Forelimb muscle (tissue), 1 donor: ENCODE measurements around the gene TPK1. TPM values are rescaled to one million over a fixed set of nuclear protein-coding genes. Genes with fewer than 3 reads are reported as not detected.
A peak's percentile ranks its signal among the peaks of the same experiment; 100 is the strongest.

Experiments
- DNase-seq: peaks from one replicate; pipeline ENCODE4 v3.0.0-alpha.2; 2013; ENCODE audit warnings: low read depth
- polyA plus RNA-seq: library from polyadenylated mRNA; unstranded; fragments of 120-200 nt; gene quantifications from one replicate; pipeline ENCODE4 v1.2.1, GENCODE V29; 2013; ENCODE audit not compliant: insufficient read length

The TPK1 gene
- polyA plus RNA-seq, 1 donor: 2.8 TPM

DNA sequence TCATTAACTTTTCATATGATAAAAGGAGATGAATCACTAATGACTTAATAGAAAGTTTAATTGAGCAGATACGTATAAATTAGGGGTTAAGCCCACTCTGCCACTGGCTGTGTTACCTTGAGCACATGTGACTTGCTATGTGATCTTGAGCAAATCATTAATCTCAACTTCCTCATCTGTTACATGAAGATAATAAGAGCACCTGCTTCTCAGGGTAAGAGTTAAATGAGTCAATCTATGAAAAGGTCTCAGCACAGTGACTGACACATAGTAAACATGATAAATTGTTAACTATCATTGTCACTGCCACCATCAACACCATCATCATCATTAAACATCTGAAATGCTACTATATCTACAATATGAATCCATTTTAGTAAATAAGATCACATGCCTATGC, 110.8 kb downstream of the TPK1 start:
- DNase-seq: no peak

DNA sequence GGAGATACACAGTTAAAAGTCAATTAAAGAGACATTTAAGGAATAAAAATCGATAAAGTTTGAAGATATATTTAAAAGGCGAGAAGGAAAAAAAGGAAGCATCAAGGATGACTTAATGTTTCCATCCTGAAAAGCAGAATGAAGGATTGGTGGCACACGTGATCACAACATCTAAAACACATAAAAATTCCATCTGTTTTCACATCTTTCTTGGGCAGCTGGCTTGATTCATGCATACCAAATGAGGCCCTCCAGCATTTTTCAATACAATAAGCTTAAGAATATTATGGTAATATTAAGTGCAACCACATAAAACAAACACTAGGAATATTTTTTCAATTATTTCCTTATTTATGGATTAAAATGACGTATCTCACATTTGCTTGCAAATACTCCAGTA, 112.6 kb downstream of the TPK1 start:
- no peak for DNase-seq

DNA sequence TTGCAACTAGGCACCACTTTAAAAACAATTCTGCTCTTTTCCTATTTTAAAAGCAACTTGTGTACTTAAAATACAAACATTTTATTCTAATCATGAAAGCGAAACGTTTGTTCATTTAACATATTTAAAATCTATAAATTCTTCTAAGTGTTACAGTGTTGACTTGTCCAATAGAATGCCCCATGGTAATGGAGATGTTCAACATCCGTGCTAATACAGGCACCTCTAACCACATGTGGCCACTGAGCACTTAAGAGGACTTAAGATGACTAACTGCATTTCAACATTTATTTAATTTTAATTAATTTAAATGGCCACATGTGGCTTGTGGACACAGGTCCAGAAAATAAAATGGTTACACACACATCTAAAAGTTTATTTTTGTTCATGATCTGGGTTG, 115.1 kb downstream of the TPK1 start:
- DNase-seq: no peak

DNA sequence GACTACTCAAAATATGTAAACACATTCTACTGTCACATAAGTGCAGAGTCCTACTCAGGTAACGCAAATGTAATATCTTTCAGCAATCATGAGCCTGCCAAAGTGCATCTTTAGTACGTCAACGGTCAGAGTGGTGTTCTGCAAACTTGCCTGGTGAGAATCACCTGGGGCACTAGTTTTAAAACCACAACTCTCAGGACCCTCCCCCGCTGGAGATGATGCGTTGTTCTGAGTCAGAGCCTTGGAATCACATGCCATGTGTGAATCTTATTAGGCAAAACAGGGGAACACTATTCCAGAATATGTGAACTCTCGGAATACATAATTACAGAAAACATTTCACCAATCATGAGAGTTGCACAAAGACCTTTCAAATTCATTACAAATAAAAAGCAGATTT, 115.7 kb downstream of the TPK1 start:
- no peak for DNase-seq

DNA sequence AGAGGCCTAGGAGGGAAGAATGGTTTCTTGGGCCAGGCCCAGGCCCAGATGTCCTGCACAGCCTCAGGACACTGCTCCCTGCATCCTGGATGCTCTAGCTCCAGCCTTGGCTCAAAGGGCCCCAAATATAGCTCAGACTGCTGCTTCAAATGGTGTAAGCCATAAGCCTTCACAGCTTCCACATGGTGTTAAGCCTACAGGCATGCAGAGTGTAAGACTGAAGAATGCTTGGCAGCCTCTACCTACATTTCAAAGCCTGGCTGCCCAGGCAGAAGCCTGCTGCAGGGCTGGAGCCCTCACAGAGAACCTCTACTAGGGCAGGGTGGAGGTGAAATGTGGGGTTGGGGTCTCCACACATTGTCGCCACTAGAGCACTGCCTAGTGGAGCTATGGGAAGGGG, 118.1 kb downstream of the TPK1 start:
- DNase-seq: no peak

DNA sequence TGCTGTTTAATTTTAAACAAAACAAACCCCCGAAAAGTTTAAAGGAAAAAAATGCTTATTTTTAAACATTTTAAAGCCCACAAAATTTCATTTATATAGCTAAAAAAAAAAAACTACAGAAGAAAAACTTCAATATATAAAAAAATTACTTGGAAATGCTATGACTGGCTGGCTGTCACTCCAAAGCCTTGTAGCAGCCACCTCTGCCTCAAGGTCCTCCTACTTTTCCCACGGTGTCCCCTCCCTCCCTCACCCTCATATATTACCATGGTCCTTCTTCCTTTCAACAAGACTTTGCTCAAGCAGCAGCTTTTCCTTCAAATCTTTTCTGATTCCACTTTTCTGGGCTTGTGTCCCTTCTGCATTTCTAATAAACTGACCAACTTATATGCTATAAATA, 122.0 kb downstream of the TPK1 start:
- DNase-seq: no peak

DNA sequence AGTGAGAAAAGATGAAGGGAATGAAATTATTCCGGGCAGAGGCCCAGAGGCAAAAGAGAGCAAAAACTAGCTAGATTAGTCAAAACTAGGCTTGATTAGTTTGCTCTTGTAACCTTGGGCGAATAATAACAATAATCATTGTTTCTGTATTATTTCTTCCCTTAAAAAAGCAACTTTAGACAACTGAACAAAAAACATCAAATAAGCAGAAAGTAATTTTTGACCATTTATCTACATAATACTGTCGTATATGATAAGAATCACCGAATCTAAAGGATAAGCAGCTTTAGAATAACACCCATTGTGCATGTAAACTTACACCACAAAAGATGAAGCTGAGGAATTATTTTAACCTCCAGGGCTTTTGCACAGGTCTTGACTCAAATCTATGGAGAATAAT, 125.1 kb downstream of the TPK1 start:
- no peak for DNase-seq

DNA sequence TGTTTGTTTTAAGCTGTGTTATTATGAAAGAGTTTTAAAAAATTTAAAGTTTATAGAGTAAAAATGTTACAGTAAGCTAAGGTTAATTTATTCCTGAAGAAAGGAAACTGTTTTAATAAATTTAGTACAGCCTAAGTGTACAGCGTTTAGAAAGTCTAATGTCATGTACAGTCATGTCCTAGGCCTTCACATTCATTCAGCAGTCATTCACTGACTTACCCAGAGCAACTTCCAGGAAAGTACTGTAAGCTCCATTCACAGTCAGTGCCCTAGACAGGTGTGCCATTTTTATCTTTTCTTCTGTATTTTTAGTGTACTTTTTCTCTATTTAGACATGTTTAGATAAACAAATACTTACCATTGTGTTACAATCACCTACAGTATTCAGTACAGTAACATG, 126.8 kb downstream of the TPK1 start:
- DNase-seq: no peak

DNA sequence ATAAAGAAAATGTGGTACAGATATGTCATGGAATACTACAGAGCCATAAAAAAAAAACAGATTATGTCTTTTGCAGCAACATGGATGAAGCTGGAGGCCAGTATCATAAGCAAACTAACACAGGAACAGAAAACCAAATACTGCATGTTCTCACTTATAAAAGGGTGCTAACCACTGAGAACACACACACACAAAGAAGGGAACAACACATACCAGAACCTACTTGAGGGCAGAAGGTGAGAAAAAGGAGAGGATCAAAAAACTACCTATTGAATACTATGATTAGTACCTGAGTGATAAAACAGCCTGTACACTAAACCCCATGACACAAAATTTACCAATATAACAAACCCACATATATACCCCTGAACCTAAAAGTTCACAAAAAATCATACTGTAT, 144.6 kb downstream of the TPK1 start:
- DNase-seq: no peak

DNA sequence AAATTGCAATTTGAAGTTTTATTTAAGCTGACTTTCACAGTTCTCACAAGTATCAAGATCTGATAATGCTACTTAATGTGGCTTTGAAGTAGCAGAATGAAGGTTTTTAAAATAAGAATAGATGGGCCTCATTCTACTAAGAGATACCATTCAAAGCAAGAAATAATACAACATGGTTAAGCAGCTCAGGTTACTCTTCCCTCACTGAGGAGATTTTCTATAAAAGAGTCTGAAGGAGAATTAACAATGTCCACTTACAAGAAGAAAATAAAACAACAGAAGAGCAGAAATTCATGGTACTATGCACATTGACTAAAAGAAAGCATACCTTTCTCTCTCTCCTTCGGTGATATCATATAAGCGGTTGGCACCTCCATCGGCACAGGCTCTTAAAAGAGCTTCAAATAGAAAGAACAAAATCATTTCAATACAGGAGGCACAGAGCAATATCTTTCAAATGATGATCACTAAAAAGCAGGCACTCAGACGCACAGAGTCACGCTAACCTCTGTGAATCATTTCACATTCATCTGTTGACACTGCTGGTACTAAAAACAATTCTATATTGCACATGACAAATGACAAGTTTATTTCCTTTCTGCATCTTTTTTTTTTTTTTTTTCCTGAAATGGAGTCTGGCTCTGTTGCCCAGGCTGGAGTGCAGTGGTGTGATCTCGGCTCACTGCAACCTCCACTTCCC, 153.1 kb downstream of the TPK1 start:
- DNase-seq: no peak

DNA sequence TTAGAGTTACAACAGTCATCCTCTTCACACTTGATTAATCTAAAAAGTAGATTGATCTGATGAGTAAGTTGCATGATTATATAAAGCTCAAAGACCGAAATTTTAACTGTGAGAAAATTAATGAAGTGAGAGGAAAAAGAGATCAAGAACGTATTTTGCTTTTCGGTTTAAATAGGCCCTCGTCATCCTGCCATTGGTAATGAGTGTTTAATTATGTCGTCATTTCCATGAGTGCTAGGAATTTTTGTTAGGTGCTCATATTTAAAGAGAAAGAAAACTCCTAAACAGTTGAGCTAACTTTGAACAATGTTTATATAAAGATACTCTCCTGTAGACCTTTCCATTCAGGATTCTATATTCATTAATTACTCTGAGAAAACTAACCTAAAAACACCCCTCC, 159.4 kb downstream of the TPK1 start:
- DNase-seq: no peak

DNA sequence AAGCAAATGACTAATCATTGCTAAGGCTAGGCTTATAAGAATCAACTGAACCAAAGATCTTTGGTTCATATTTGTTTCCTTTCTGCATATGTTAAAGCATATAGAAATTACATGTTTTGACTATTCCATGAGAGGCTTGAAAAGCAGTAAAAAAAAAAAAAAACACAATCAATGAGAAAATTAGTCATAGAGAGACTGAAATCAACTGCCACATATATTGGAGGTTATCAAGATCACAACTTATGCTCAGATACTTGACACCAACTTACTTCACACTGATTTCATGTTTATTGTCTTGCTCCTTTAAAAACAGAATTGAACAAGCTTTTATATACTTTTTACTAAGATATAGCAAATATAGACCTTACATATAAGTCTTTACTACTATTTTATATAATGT, 161.3 kb downstream of the TPK1 start:
- no peak for DNase-seq

DNA sequence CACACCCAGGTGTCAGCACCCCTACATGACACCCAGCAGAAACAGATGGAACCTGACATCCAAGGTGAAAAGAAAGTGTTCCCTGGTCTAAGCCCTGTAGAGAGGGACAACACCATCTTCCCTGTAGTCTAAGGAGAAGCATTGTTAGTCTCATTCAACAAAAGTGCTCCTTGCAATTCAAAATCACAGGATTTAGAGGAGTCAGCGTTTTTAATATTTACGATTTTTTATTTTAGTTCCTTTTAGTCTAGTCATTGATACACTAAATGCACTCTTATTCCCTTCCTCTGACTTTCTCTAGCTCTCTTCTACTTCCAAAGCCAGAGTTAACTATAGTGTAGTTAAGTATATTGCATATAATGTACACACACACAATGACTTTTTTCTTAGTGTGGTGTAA, 163.0 kb downstream of the TPK1 start:
- DNase-seq: no peak

DNA sequence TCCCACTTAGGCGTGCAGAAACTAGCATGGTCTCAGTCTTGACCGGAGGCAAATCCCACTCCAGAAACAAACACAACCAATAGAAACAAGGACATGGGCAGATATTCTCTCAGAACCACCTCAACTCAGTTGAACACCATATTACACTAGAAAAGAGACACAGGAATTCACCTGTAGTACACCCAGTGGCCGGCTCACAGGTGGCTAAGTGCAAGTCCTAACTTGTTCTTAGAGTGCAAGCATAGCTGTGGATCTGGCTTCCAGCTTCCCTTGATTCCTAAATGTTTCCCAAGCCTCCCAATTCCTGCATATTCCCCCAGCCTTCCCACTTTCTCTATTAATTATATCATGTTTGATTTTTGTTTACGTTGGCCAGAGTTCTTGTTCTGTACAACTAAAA, 164.4 kb downstream of the TPK1 start:
- no peak for DNase-seq

DNA sequence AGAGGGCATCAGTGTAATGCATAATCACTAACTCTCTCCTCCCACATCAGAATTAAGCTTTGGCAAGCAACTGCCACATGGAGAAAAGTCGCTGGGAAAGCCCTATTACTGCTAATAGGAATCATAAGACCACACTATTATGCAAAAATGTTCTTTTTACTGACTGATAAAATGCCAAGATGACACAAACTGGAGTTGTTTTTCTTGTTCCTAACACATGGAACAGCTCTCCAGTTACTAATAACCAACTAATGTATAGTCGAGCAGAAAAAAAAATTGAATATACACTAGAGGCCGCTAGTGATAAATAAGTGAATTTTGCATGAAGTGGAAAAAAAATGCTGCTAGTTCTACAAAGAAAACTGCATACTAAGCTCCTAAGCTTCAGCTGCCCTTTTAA, 165.6 kb downstream of the TPK1 start:
- DNase-seq: peak; percentile 6

DNA sequence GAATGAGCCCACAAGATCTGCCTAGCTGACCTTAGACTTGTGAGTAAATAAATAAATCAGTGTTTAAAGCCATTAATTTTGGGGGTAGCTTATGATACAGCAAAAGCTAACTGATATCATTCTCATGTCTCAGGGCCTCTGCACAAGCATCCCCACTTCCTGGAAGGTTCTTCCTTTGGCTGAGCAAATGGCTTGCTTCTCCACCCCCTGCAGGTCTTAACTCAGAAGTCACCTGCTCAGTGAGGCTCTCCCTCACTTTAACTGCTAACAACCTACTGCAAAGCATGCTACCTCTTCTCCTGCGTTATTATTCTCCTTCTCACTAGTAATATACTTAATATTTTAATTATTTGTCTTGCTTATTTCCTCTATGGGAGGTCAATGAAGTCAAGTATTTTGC, 167.3 kb downstream of the TPK1 start:
- DNase-seq: no peak

DNA sequence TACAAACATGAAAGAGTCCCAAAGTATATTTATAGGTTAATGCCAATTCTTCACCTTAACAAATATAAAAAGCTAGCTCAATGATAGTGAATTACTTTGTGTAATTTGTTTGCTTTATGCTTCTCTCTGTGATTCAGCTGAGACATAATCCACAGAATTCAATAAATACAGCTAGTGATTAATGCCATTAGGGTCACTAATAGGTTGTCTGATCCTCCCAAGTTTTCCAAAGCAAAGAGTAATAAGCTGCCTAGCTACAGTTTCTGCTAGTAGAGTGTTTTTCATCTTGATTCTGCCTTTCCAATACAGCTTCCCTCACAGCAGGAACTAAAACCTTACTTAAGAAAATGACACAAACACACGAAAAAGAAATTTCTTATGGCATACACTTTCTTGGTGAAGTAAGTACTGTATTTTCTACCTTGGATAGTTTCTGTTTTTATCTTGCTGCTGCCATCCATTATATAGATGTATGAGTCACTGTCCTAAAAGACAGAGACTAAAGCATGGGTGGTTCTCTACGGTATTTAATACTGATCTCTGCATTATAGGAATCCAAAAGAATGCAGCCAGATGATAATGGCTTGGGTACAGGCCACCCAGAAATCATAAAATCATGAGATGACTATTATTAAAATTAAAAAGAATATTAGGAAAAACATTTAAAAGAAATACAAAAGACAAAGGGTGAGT, 170.0 kb downstream of the TPK1 start:
- DNase-seq: no peak

DNA sequence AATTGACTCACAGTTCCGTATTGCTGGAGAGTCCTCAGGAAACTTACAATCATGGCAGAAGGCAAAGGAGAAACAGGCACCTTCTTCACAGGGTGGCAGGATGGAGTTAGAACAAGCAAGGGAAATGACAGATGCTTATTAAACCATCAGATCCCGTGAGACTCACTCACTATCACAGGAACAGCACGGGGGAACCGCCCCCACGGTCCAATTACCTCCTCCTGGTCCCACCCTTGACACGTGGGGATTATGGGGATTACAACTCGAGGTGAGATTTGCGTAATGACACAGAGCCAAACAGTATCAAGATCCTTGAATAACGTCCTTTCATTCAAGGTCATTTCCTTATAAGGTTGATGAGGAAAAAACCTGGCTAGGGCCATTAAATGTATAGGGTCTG, 176.6 kb downstream of the TPK1 start:
- DNase-seq: no peak

DNA sequence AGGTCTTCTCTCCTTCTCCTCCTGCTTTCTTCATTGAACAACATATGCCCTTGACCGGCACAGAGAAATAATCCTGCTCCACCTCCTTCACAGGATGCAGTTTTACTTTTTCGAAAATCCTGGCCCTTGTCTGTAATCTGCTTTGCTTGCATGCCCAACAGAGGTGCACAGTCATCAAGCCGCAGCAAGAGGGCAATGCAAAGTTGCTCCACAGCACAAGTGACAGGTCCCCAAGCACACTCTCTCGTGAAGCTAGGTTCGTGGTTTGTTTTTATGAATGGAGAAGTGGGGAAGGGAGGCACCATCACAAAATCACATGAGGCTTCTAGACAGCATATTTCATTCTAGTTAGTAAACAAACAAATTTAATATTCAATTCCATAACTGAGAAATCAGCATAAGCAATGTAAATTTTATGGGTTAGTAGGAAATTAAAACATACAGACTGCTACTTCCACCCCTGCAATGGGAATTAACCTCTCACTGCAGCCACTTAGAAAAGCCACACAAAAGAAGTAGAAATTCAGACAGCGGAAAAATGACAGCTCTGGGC, 178.8 kb downstream of the TPK1 start:
- no peak for DNase-seq

DNA sequence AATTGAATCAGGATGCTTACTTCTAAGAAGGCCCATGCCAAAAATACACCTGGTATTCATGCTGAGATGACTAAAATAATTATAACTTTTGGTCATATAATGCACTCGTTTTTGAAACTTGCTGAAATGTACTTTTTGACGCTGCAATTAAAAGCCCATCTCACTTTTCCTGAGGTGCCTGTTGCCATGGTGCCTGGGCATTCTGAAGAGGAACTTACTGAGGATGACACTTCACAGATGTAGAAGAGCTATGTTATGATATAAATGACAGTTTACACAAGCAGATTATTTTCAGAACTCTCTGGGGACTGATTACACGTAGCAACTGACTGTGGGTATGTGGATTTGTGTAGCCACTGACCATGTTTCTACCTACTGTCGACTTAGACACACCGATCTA, 182.4 kb downstream of the TPK1 start:
- DNase-seq: no peak

DNA sequence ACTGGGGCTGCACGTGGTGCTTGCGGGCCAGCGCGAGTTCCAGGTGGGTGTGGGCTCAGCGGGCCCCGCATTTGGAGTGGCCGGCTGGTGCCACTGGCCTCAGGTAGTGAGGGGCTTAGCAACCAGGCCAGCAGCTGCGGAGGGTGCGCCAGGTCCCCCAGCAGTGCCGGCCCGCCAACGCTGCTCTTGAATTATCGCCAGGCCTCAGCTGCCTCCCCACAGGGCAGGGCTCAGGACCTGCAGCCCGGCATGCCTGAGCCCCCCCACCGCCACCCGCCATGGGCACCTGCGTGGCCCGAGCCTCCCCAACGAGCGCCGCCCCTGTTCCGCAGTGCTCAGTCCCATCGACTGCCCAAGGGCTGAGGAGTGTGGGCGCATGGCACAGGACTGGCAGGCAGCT, 185.4 kb downstream of the TPK1 start:
- DNase-seq: no peak

DNA sequence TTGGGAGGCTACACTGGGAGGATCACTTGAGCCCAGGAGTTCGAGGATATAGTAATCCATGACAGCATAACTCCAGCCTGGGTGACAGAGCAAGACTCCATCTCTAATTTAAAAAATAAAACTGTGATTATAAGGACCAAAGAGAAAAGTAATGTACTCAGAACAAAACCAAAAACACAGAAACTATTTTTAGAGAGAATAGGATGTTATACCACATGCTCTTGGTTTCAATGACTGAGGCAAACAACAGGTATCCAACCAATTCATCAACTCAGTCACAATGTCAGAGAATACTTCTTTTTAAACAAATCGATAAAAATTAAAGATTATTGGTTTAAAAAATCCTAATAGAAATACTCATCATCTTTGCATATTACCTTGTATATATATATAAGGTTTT, 186.7 kb downstream of the TPK1 start:
- no peak for DNase-seq

DNA sequence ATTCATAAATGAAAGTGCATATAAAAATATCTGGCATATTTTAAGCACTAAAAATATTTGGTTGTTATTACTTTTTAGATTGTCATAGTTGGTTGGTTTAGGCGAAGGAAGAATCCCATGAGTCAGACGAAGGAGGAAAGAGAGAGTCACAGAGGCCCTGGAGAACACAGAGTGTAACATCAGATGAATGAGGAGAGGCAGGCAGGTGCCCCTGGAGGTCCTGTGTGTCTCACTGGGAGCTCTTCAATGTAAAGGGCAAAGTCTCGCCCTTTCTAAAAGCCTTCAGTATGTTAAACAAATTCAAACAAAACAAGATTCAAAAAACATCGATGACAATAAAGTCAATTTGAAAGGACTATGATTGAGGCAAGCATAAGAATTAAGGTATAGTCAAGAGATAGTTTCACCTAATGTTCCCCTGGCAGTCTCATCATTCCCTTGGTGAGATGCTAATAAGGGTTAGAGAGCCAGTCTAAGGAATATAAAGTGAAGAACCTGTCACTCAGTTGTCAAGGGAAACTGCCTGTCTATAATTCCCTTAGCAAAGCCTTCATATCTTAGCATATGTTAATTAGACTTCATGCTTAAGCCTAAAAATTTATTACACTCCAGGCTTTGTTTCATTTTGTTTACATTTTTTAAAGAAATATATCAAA, 194.3 kb downstream of the TPK1 start:
- no peak for DNase-seq
